NCI-H446 treated with DMSO at 0.1 percent for 48 hours (cell line): ENCODE results near the gene TBC1D22A.
"Not testable (repeated sequence)": the region's sequence is repeated elsewhere in the genome, so short reads cannot be mapped to it uniquely, and the experiment has no call there.

Experiments
- DNase-seq: peaks from one replicate; lab custom pipeline; 2025; lab: John Stamatoyannopoulos, UW

The TBC1D22A gene

DNA sequence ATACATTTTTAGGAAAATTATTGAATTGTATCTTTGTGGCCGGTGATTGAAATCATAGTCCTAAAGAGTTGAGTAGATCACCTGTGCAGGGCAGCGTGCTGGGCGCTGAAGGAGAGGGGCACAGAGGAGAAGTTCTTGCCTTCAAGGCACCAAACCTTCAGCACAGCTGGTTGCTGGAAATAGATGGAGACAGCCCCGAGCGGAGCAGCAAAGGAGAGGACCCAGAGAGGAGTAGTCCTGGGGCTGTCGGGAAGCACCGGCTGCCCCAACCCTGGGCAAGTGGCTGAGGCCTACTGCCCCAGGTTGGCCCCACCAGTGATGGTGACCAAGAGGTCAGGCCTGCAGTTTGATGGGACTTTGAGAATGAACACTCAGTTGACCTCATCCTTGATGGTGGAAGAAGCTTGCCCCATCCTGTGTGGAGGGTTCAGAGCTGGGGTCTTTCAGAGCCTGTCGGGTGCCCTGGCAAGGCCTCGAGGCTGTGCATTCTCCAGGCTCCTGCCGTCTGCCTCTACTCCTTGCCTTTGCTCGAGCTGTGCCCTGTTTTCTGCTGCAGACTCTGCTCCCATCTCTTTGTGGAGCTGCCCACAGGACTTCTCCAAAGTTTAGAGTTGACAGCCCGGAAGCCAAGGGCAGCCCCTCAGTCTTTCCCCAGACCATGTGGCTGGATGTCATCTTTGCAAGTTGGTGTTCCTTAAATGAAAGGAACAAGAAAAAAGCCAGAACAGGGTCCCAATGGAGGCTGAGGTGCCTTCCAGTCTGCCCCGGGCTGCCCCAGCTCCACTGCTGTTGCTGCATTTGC lies 285.1 kb downstream of the TBC1D22A start:
- DNase-seq = no peak

DNA sequence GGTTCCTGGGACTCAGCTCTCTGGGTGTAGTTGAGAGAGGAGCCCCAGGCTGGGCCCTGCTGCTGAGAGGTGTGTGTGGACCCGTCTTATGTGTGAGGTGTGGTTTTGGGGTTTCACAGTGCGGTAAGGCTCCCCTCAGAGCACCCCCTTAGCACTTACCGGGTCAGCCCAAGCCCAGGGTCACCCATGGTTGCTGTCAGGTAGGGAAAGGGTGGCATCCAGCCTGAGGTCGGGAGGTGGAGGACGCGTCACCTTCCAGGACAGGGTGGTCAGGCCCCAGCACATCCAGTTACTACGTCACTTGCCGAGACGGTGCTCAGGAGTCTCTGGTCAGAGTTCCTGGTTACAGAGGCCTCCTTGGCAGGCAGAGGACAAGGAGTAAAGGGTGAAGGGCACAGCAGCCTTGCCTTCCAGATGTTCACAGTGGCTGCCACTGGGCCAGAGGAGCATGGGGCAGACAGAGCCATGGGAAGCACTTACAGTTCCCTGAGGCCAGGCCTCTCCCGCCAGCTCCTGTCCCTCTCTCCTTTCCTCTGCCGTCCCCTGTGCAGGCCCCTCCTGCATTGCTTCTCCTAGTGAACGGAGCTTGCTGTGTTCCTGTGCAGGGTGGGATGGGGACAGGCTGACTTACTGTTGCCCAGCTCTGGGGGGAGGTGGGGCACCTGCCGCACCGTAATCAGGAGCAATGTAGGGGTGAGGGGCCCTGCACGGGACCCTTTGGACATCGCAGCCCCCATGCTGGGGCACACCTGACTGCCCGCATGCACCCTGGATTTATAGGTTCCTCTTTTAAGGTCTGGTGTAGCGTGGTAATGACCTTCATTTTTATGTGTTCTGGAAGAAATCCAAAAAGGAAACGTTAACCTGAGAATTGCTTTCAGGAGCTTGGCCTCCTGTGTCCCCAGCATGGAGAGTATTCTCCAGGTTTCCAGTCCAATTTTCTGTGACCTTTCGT lies 285.9 kb downstream of the TBC1D22A start:
- DNase-seq = no peak

DNA sequence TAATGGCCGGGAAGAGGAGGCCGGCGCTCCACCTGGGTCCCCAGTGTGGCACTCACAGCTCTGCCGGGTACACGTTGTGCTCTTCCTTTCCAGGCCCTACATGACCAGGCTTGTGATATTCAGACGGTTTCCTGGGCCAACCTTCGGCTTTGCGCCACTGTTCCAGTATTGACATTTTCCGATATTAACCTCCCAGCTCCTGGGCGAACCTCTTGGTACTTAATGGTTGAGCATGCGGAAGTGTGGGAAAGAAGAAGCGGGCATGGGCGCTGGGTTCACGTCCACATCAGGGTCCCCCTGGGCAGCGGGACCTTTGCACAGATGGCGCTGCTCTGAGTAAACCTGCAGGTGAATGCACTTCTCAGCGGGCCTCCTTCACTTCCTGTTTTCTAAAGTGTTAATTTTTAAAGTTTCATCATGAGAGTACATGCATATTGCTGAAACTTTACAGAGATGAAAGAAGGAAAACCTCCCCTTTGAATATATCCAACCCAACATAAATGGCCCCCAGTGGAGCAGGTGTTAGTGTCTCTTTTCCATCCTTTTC lies 286.7 kb downstream of the TBC1D22A start:
- no peak for DNase-seq

DNA sequence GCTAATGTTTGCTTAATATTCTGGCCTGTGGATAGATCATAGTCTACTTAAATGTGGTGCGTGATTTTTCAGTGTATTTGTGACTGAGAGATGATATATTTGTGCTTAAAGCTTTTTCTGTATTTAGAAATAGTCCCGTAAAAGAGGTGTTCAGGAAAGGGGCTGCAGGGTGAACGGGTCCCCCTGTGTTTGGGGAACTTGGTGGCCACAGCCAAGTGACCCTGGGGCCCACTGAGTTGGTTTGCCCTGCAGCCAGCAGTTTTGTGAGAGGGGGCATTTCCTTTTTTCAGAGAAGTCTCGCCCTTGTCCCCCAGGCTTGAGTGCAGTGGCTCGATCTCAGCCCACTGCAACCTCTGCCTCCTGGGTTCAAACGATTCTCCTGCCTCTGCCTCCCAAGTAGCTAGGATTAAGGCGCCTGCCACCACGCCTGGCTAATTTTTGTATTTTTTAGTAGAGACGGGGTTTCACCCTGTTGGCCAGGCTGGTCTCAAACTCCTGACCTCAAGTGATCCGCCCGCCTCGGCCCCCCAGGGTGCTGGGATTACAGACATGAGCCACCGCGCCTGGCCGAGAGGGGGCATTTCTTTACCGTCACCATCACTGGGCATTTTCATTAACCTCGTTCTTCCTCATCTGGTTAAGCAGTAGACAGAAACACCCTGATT lies 287.4 kb downstream of the TBC1D22A start:
- not testable (repeated sequence) for DNase-seq

DNA sequence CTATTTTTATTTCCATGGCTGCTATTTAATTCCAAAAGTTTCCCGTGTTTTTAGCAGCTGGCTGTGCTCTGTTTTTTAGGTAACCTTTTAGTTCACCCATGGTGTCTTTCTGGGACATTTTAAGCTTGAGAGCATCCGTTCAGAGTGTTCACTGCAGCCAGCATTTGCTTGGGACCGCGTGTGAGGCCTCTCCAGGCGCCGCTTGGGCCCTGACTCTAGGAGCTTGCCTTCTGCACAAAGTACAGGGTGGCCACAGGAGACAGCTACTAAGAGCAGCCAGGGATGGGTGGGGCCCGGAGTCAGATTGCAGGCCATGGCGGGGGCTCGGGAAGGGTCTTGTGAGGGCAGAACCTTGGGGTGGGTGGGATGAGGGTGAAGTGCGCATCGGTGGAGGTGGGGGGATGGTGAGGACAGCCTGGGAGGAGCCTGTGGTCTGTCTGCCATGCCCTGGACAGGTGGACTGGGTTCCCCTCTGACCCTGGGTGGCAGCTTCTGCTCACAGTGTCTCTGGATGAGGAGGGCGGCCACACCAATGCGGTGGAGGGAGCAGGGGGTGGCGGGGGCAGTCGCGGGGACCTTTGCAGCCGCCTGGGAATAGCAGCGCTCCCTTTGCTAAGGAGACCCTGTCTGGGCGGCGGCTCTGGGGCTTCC lies 288.1 kb downstream of the TBC1D22A start:
- no peak for DNase-seq

DNA sequence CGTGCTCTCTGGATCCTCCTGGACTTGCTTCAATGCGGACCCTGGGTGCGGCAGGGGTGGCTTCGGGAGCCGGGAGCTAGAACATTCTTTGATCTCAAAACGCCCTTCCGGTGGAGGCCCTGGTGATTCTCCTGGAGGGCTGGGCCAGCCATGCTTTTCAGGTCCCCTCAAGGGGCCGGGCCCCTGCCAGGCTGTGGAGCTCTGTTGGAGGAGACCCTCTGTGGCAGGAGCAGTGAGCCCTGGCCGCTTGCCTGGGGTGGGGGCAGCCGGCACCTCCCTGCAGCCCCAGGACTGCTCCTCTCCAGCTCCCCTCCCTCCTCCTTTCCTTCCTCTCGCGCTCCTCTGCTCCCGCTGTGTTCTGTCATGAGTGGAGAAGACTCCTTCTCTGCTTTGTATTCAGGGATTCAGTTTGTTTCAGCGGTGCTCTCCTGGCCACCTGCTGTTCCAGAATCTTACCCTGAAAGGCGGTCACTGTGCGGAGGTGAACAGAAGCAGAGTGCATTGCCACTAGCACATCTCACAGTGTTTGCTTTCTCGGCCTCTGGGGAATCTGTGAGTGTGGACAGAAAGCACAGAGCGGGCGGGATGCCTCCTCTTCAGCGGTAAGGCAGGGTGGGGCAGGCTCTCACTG lies 289.1 kb downstream of the TBC1D22A start:
- DNase-seq = no peak

DNA sequence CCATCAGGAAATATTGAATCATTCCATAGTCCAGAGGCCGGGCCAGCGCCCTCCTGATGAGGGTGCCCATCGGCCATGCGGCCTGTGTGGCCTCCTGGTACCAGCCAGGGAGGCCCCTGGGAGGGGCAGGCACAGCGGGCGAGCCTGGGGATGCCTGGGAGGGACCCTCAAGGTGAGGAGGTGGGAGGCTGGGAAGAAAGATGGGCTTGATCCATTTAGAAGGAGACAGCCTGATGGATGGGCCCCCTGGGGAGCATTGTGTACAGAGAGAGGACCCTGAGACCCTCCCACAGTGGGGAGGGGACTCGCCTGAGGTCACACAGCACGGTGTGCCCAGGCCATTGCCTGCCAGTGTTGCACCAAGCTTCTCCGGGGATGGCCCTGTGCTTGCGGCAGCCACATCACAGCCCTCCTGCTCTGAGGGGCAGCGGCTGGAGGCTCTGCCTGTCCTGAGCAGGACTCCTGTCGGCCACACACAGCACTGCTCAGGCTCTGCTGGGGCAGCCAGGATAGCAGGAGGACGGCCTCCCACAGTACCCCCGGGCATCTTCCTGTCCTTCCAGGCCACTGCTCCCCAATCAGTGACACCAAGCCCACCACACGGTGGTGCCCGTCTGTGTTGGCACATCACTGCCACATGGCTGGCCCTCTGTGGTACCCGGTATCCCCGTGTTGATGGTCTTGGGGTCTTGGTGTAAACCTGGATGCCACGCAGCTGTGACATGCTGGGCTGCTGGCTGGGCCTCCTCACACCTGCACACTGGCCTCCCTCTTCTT lies 290.0 kb downstream of the TBC1D22A start:
- no peak for DNase-seq

DNA sequence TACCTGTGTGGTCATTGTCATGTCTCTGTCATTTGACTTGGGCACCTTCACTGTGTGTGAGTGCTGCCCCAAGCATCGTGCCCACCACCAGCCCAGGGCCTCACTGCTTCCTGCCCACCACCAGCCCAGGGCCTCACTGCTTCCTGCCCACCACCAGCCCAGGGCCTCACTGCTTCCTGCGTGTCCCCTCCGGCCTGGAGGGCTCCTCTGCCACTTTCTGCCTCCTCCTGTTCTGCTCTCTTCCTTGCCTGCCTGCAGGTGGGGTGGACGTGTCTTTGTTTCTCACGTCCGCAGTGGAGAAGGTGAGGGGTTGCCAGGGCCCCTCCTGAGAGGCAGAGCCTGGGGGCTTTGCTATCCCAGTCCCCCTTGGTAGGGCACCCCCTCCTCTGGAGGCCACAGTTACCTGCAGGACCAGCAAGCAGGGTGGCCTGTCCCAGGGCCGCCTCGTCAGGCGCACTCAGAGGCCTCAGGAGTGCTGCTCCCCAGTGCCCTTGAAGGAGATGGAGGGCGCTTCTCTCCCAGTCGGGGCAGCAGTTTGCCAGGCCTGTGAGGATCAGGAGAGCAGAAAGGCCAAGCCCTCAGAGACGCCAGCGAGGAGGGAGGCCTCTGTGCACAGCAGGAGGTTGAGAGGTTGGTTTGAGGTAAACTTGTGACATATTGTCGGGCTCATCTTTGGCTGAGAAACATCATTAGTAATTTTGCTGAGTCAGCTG lies 290.7 kb downstream of the TBC1D22A start:
- DNase-seq = peak; percentile 83

DNA sequence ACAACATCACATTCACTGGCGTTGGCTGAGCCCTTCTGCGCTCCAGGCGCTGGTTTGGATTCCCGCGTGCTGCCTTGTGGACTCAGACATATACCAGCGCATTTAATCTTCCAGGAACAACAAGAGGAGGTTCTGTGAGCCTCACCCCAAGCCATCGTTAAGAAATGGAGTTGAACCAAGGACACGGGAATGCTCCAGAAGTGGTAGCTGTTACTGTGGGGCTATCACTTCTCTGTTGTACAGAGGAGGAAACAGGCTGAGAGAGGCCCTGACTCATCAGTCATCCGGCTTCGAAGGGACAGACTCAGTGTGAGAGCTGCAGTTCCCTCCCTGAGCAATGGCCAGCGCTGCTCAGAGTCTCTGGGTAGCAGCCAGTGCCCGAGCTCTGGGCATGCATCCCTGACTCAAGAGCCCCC lies 291.3 kb downstream of the TBC1D22A start:
- DNase-seq = no peak

DNA sequence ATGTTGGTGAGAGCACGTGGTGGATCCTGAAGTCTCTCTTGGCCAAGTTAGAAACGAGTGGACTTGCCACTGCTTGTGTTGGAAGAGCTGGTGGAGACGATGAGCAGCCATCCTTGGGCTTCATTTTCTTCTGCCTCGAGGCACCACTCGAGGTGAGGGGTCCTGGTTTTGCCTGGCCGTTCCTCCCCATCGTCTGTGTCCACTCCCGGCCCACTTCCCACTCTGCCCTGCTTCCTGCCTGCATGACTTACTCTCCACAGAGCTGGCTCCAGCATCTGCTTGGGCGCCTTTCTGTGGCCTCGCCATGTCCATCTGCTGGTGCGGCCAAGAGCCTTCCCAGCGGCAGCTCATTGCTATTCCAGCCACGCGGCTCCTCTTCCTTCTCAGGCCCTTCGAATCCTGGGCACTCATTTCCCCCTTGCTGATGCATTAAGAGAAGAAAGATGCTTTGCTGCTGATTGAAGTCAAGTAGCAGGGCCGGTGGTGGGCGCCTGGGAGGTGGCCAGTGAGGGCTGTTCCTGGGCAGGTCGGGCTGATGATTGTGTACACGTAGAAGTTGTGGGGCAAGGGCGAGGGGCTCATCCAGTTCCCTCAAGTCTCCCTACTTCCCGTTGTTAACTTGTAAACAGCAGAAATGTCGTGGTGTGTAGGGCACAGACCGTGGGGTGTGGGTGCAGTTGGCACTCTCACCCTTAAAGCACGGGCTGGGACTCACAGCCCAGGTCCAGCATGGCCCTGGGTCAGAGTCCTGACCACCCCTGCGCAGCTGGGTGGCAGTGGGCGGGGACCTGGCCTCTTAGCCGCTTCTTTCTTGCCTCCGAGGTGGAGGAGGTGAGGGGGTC lies 292.0 kb downstream of the TBC1D22A start:
- DNase-seq = no peak

DNA sequence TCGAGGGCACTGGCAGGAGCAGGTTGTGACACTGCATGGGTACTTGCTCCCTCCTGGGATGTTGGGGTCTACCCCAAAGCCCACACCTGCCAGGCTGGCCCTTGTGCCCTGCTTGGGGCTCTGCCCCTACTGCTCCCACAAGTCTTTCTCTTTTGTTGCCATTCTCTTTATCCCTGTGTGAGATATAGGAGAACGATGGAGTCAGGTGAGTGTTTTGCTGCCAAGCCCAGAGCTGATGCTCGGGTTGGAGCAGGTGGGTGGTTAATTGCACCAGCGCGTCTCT lies 292.6 kb downstream of the TBC1D22A start:
- no peak for DNase-seq

DNA sequence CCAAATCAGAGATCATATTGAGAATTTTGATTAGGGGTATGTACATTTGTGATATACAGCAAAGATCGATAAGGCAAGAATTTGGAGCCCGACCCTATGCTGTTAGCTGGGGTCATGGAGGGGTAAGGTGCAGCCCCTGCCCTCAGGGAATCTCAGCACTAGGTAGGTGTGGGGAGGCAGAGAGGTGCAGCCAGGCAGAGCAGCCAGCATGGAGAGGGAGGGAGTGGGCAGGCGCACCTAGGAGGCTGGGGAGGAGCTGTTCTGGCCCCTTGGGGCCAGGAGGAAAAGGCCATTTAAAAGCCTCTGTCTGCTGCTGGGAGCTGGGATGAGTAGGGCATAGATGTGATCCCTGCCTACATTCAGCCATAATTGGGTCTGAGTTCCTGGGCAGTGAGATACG lies 293.0 kb downstream of the TBC1D22A start:
- DNase-seq = no peak

DNA sequence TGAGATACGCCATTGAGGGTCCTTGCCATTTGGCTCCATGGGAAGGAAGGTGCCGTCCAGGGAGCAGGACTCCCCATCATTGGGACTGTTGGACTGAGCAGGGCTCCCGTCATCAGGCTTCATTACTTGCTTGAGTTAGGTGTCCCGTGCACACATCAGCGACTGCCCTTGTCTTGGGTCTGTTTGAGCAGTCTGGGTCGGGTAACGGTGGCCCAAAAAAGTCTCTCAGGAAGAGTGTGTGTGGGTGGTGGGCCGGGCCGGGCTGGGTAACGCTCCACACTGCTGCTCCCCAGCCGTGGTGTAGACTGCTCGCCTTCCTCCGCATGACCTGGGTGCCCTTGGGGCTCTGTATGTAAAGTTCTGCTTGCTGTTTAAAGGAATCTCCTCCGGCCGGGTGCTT lies 293.5 kb downstream of the TBC1D22A start:
- no peak for DNase-seq

DNA sequence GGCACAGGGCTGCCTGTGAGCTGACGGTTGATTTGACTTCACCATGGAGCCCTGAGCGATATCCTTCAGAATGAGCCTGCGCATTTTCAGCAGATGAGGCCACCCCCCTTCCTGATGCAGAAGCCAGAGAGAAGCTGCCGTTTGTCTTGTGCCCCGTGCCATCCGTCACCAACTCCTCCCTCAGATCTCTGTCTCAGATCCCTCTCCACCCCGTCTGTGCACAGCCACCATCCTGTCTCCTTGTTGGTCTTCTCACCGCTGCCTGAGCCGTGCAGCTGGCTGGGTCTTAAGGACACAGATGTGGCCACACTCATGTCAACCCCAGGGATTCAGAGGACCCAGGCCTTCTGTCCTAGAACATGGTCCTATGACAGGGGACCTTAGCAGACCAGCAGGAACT lies 293.9 kb downstream of the TBC1D22A start:
- no peak for DNase-seq

DNA sequence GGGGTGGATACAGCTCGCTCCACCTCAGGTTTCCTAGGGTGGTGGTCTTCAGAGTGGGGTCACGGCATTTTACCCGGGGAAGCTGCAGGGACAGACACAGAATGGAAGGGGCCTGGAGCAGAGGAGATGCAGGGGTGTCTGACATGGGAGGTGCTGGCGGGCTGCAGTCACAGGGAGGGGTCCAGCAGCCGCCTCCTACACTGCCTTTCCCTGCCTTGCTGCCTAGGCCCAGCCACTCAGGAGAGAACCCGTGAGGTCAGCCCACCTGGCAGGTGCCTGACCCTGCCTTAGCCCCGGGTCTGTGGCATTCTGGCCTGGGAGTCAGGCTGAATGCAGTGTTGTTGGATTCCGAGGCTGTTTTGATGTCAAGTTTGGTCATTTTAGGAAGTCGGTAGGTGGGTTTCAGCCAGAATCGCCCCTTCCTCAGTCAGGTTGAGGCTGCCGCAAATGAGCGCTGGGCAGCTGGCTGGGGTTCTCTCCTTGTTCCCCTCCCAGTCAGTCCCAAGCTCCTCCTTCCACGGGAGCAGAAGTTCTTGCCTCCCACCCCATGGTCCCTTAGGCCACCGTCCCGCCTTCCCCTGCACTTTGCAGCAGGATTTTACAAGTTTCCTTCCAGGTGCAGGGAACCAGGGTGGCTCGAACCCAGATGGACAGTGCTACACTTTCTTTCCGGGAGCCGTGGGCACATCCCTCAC lies 294.5 kb downstream of the TBC1D22A start:
- no peak for DNase-seq

DNA sequence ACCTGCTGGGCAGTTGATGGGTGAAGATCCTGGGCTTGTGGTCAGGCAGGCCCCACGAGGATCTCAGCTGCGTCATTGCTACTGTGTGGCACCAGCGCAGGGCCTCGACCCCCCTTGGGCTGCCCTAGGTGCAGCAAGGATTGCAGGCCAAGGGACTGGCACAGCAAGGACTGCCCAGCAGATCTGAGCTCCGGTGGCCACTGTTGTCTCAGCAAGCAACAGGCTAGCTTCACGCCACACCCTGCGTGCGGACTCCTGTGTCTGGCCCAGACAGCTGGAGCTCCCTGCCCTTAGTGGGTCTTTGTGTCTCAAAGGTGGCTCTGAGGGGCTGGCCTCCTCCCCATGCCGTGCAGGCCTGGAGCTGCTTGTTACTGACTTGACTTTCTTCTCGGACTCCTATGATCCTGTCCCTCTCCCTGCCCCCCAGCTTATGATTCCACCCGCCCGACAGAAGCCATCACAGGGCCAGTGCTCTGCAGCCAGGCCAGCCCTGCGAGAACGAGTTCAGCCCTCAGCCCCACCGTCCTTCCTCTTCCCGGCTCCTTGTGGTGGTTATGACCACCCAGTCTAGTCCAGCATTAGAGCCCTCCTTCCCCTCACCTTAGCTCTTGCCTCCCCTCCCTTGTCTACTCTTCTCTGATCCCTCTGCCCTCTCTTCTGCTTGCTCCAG lies 295.6 kb downstream of the TBC1D22A start:
- no peak for DNase-seq

DNA sequence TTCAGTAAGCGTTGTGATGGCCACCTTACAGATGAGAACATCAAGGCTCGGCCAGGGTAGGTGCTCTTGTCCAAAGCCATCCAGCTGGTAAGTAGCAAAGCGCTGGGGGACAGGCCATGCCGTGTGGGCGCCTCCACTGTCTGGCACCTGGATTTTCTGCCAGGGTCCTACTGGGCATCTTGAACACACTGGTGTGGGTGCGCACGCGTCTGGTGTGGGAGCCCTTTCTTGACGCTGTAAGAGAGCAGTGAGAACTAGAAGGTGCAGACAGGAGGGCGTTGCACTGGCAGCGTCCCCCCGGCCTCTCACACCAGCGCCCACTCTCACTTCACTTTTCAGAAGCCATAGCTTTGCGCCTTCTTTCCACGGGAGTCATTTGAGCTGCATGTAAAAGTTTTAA lies 296.6 kb downstream of the TBC1D22A start:
- DNase-seq = no peak

DNA sequence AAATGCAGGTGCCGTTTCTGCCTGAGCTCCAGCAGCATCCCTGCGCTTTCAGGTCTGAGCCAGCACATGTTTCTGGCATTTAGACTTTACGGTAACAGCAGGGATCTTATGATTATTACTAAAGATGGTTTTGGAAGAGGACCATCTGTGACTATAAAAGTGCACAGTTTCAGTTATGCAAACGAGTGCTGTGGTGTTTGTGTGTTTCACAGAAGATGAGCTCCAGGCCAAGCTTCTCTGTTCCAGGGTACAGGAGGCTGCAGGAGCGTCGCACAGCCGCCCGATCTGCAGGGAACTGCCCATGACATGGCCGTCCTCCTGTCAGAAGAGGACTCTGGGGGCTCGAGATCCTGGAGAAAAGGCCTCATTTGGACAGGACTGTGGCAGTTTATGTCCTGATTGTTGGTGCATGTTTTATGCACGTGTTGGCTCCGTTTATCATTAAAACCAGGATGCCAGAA lies 297.3 kb downstream of the TBC1D22A start:
- DNase-seq = peak; percentile 63
